ENCODE results near the gene CDRT4.
"Not testable (repeated sequence)": the region's sequence is repeated elsewhere in the genome, so short reads cannot be mapped to it uniquely, and the experiment has no call there.

The CDRT4 gene

DNA sequence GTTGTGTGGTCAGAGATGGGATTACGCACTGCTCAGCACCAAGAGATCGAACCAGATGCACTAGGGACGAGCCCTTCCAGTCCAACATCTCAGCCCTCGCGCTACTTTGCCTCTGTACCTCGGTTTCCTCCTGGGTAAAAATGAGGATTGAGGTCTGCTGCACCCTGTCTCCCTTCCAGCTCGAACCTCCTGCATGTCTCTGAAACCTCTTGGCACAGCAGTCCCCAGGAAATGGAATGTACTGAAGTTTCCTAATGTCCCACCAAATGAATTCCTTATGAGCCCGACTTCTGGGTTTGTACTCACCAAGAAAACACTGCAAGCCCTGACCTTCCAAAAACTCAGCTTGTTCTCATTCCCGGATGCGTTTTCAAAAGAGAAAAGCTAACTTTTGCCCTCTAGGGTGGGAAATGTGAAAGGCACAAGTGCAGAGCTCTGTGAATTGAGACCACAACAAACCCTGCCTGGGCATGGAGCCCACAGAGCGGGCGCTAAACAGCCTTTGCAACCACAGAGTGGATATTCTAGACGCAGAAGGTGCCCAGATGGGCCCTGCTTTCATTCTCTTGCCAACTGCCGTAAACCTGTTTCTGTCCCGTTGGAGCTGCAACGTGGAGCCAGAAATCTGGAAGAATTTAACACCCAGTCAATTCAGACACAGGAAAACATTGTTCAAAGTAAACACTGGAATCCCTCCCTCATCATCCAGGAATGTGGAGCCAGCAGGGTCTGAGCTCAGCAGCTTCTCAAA, 10.3 kb downstream of the CDRT4 start:
- DNase-seq: no peak

- no peak for DNase-seq
These were observed 10.9 kb downstream of the CDRT4 start for GRCh38 chr17:15456496-15456895.

- DNase-seq: no peak
These were observed 13.1 kb downstream of the CDRT4 start for GRCh38 chr17:15454346-15454745.

GRCh38 chr17:15453782-15454181, 13.6 kb downstream of the CDRT4 start:
- DNase-seq: no peak

DNA sequence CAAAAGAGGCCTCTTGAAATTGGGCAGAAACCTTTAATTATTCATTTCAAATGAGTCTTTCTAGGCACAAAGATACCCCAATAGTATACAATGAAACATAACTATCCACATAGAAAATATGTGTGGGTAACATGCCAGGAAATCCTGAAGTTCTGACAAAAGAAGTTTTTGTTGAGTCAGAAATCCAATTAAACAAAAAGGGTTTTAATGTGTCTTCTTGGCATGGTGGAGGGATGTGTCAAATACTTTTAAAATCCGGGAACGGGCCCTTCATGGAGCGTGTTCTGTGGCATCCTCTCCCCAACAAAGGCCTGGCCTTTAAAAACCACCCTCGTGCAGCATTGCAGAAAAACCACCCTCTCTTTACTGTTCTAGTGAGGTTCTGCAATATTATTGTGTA, 14.2 kb downstream of the CDRT4 start:
- DNase-seq: no peak

GRCh38 chr17:15452746-15453145, 14.7 kb downstream of the CDRT4 start:
- DNase-seq: no peak

DNA sequence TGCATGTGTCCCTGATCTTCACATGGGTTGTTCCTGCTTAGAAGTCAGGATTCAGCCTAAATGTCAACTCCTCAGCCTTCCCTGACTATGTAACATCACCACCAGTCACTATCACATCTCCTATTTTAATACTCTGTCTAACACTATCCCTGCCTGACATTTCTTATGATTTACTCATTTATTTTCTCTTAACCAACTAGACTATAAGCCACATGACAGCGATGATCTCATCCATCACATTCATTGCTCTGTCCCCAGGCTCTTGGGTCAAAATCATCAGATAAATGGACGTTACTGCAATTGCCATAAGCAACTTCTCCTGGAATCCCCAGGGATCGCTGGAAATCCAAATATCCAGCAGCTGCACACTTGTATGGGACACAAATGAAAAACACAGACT, 15.7 kb downstream of the CDRT4 start:
- no peak for DNase-seq

DNA sequence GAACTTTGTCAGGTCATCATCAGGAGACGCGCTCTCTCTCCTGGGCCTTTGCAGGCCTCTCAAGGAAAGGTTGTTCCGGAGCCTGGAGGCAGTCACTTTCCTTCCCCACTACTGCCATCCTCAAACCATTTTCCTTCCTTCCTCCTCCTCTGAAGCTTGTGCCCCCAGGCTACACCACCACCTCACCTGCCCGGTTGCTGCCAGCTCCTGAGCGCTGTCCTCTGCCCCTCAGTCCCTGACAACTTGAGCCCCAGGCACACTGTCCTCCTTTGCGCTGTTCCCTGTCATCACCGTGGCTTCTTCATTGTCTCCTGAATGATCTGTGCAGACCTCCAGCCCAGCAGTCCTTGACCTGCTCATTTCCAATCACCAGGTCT, 18.9 kb downstream of the CDRT4 start:
- DNase-seq: no peak

- no peak for DNase-seq
These were observed 19.4 kb downstream of the CDRT4 start for GRCh38 chr17:15447928-15448579.

GRCh38 chr17:15446036-15446435, 21.4 kb downstream of the CDRT4 start:
- DNase-seq: no peak

- DNase-seq: peak in 1 of 5 donors; percentile 4
These were observed 22.6 kb downstream of the CDRT4 start for GRCh38 chr17:15444805-15445204.

- no peak for DNase-seq
These were observed 24.9 kb downstream of the CDRT4 start for GRCh38 chr17:15442311-15443180.

GRCh38 chr17:15441315-15441714, 26.1 kb downstream of the CDRT4 start:
- no peak for DNase-seq

DNA sequence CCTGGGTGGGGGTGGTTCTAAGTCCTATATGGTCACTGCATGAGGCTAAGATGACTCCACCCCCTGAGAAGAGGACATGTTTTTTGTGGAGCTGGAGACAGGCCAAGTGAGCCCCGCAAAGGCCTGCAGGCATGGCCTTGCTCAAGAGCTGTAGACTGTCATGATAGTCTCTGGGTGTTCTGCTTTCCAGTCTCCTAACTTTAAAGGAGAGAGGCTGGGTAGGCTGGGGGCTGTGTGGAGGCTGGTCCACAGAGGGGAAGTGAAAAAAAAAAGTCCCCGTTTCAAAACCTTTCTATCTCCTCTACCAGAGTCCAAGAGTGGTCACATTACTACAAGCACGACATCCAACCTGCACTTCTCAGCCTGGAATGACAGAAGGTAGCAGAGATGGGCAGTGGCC, 27.1 kb downstream of the CDRT4 start:
- no peak for DNase-seq

GRCh38 chr17:15439205-15439985, 28.0 kb downstream of the CDRT4 start:
- DNase-seq: not testable (repeated sequence)

DNA sequence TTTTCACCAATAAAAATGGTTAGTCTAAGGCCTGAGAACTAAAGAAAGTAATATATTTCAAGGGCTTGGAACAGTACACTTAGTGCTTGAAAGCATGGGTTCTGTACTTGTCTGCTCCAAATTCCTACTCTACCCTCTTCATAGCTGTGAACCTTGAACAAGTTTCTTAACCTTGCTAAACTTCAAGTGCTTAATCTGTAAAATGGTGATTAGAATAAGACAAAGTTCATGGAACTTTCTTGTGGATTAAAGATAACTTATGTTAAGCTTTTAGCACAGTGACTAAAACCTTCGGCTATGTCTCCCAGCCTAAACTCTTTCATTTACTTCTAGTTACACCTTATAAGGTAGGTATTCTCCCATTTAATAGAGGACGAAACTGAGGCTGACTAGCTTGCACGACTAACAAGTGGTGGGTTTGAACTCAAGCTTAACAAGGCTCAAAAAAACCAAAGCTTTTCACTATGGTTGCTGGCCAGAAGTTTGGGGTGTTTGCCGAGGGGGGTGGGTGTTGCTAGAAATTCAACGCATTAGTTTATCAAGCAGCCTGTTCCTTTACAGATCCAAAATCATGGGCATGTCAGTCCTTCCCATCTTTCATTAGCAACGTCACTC, 28.8 kb downstream of the CDRT4 start:
- DNase-seq: no peak

DNA sequence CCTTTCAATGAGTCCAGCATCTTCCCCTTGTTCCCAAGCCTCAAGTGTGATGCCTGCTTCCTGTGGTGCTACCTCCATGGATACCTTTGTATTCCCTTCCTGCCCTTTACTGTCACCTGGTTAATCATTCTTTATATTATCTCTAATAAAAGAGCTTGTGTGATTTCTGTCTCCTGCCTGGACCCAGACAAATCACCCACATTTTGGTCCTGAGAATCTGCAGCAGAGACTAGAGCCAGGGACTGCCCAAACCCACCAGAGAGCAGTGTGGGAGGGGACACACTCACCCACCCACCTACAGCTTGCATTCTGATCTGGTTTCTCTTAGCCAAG, 30.2 kb downstream of the CDRT4 start:
- no peak for DNase-seq

- DNase-seq: peak in 2 of 5 donors; percentile 2 to 79
These were observed 30.7 kb downstream of the CDRT4 start for GRCh38 chr17:15436473-15437302.

DNA sequence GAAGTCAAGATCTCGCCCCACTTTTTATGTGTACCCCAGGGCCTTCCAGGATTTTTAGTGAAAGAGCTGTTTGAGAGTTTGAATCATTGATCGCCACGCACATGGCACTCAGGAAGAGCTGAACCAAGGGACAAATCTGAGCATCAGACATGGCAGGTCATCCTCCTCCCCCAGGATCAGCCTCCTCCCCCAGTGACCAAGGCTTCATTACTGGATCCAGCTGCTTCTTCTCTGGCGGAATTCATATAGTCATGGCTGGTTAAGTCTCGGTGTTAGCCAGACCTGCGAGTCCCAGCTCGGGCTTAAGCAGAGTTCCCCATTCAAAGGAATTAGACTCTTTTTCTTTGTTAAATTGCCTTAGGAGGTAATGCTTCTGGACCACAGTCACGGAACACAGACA, 32.5 kb downstream of the CDRT4 start:
- DNase-seq: no peak

DNA sequence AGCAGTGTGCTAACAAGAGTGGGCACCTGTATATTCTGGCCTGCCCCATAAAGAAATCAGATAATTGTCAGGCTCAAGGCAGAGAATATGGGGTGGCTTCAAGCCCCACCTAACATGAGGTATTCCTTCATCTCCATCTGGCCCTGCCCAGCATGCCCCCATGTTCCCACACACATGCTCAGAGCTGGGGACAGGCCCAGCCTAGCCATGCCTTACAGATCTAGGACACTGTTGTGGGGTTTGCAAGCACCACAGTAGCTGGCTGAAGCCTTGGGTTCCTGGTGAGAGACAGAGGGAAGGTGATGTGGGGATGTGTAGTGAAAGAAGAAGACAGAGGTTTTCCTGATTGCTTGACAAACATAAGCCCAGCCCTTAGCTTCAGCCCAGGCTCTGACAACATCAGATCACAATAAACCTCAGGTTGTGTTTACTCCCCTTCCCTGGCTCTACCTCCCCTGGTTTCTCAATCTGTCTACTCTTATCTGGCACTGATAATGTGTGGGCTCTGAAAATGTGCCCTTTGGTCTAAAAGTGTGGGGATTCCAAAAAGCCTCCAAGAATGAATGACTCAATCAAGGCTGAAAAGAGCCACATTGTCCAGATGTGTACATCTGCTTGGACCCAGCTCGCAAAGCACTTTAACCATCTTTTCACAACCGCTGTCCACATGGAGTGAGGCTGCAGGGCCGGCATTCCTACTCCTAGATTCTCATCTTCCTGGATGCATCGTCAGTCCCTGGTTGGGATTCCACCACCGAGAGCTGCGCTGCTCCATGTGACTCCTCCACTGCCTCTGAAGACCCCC, 34.4 kb downstream of the CDRT4 start:
- no peak for DNase-seq

GRCh38 chr17:15431766-15432165, 35.7 kb downstream of the CDRT4 start:
- DNase-seq: no peak
